GM15510 (cell line): Measurements from ENCODE around the gene ZNRF1.

Experiments
- POLR2A ChIP-seq: IDR thresholded peaks from 3 replicates; pipeline ENCODE4 v1.6.1; 2011; ENCODE audit warnings: borderline replicate concordance; ENCODE audit not compliant: insufficient read length; ENCODE audit errors: extremely low read depth

ZNRF1 gene

DNA sequence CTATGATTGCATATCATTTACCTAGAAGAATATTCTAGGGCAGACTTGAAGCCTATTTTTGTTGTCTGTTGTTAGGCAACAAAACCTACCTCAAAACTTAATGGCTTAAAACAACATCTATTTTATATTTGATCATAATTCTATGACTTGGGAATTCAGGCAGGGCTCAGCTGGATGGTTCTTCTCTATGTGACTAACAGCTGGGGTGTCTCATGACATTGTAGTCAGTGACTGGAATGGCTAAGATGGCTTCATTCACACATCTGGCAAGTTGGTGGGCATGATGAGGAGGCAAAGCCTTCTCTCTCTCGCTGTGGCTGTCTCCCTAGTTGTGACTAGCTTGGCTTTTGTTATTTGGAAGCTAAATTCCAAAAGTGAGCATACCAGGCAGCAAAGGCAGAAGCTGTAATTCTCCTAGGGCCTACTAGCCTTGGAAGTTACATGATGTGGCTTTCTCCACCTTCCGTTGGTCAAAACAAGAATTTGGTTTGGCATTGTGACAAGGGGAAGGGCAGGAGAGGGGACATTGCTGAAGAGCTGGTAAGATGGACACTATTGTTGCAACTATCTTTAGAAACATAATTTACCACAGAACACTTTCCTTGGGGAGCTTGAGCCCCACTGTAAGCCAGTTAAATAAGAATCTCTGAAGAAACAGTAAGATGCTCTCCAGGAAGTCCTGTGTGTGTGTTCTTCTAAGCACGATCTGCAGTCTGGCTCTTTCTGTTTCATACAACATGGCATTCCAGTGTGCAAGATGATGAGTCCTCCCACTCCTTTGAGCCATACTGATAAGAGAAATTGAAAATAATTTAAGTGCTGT is 39.4 kb downstream of the ZNRF1 start:
- no peak for TF ChIP-seq POLR2A

DNA sequence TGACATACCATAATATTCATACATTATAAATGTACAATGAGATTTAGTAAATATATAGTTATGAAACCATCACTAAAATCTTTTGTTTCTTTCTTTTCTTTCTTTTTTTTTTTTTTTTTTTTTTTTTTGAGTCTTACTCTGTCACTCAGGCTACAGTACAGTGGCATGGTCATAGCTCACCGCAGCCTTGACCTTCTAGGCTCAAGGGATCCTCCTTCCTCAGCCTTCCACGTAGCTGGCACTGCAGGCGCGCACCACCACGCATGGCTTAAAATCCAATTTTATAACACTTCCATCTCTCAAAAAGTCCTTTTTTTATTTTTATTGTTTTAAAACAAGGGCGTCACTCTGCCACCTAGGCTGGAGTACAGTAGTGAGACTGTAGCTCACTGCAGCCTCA is 41.1 kb downstream of the ZNRF1 start:
- no peak for TF ChIP-seq POLR2A

DNA sequence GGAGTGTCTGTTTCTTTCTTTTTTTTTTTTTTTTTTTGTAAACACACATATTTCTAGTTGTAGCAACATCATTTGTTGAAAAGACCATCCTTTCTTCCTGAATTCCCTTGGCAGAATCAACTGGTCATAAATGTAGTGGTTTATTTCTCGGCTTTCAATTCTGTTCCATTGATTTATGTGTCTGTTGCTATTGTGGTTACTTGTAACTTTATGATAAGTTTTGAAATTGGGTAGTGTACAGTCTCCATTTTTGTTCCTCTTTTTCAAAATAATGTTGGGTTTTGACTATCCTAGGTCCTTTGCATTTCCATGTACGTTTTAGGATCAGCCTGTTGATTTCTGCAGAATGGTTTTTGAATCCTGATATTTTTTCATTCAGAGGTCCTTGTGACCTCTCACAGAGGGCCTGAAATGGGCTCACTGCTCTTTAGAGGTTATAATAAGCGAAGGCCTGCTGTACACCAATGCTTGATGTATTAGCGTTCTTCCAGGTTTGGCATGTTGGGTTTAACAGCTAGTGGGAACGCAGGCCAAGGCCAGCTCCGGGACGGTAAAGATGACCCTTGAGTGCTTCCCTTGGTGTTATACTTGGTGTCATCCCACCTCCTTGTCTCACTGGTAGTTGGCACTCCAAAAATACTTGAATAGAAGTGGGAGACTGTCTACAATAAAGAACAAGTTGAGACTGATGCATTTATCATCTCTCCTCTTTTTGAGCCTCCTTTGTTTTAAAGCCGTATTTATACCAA is 43.8 kb downstream of the ZNRF1 start:
- no peak for TF ChIP-seq POLR2A

DNA sequence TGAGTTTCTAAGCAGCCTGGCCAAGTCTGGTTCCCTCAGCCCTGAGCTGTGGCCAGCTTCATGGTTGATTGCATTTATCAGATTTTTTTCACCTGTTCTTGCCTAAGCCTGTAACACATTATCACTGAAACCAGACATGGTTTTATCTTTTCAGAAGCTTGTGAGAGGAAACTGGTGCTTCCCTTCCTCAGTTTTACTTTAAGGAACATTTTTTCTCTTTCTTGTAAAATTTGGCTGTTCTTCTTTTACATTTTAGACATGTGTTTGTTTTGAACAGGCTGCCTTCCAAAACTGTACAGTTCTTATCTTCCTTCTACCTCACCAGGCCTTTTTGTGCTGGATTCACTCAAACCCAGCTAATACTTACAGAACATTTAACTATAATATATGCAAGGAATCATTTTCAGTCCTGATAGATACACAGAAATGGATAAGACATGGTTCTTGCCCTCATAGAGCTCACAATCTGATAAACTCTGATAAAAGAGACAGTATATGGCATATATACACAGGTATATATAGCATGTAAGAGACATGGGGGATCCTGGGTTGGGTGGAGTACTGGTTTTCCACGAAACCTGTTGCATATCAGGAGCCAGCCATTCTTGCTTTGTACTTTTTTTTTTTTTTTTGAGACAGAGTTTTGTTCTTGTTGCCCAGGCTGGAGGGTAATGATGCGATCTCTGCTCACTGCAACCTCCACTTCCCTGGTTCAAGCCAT is 44.5 kb downstream of the ZNRF1 start:
- no peak for TF ChIP-seq POLR2A

DNA sequence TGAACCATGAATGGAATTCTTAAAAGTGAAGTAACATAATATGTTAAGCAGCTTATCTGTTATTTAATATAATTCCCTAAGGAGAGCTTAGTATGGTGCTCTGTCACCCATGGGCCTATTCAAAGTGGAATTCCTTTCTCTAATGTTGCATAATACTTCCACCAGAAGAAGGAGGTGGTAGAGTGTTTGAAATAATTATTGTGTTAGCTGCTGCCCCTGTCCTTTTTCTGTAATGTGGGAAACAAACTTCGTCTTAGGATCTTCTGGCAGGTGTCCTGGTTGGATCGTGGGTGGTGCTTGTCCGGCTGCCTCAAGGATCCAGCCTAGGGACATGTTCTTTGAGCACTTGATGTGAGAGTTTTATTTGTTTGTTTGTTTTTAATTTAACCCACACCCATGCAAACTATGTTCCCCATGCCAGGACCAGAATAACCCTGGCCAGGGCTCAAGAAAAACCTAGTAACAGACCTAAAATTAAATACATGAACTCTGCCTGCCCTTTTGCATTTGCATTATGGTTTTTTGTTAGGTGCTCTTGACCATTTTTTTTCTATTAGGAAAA is 46.1 kb downstream of the ZNRF1 start:
- no peak for TF ChIP-seq POLR2A

DNA sequence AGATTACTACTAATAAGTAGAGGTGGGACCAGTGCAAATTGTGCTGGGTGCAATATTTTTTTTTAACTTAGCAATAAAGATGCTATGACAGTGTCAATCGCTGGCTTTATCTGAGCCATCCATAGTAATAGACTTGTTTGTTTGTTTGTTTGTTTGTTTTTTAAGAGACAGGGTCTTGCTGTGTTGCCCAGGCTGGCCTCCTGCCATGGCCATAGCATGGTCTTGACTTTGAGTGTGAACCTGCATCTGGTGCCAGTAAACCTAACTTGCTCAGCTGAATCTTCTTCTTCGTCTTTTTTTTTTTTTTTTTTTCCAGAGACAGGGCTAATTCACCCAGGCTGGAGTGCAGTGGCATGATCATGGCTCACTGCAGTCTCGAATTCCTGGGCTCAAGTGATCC is 46.6 kb downstream of the ZNRF1 start:
- TF ChIP-seq POLR2A: no peak

DNA sequence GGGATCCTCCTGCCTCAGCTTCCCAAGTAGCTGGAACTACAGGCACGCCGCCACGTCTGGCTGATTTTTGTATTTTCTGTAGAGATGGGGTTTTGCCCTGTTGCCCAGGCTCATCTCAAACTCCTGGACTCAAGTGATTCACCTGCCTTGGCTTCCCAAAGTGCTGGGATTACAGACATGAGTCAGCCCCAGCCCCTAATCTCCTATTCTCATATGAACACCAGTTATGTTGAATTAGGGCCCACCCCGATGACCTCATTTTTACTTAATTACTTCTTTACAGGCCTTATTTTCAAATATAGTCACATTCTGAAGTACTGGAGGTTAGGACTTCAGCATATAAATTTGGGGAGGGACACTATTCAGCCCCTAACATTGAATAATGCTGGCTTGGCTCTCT is 49.2 kb downstream of the ZNRF1 start:
- TF ChIP-seq POLR2A: no peak

DNA sequence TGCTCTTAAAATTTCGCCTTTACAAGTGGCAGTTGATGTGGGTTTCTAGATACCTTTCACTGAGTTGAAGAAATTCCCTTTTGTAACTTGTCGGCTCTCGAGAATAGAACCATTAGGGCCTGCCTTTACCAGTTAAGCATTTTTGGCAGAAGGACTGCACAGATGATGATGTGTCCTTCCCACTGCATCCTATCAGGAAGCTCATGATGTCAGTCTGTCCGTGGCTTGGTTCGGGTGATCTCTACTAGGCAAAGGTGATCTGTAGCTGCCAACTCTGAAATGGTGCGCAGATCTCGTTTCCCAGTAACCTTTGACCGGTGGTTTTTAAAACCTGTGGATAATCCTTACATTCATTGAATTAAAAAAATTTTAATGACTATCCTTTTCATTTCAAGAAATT is 49.7 kb downstream of the ZNRF1 start:
- TF ChIP-seq POLR2A: no peak

DNA sequence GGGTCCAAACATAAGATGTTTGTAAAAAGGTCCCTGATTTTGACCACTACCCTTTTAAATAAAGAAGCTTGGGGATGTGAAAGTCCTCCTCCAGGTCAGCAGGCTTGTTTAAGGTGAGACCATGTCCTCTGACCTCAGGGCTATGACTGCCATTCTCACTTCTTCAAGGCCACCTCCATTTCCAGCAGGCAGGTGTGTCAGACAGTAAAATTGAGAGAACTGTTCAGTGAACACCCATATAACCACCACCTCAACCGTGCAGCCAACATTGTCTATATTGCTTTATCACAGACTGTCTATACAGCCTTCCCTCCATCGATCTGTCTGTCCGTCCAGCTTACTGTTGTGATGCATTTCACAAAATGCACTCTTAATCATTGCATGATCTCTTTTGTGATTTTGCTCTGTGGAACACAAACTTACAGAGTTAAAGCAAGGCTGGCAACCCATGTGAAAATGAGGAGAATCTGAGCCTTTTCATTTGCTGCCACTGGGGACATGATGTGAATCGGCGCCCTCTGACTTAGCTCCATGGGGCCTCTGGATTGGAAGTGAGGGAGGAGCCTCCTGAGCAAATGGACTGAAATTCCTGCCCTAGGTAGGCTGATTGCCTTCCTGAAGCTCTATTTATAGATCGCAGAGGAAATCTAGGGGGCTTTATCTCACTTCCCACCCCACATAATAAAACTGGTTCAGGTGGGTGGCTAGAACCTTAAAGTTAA is 53.8 kb downstream of the ZNRF1 start:
- no peak for TF ChIP-seq POLR2A

DNA sequence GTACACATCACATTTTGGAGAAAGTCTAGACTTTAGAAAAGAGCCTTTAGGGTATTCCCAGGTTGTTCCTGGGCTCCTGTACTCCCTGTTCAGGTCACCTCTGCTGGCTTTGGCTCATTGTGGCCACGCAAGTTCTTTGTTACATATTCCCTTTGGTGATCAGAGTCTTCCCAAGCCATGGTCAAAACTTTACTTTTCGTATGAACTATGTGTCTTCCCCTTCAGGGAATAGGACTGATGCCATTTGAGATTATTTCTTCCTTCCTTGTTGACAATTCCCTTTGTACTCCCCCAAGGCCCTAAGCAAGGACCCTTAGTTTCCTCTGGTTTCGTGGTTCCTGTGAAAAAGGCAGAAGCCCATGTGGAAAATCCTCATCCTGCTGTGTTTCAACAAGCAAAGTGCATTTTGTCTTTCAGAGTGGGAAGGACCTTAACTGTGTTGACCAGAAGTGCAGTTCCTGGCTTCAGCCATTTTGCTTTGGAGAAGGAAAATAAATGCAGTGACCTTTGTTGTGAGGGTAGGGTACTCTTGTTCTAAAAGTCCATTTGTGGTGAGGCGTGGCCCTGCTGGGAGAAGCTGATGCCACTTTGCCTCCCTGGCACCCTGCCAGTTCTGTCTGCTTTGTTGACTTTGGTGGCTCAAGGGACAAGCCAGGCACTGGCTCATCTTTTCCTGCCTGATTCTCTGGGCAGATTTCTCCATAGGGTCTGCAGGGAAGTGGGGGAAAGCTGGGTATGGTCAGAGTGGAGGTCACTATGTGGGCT is 55.1 kb downstream of the ZNRF1 start:
- no peak for TF ChIP-seq POLR2A

DNA sequence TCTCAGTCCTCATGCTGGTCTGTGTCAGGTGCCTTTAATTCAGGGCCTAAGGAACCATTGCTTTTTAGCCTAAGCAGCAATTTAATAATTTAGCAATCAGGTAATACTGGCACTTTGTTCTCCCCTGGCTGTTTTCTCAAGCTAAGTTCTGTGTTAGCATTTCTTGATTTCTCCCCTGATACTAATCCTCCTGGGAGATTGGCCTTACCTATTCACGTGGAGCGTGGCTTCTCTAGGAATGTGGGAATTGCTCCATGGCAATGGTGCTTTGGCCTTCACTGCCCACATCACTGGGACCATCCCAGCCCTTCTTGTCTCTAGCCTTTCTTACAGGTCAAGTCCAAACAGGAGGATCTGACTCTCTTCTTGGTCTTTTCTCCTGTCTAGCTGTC is 55.7 kb downstream of the ZNRF1 start:
- TF ChIP-seq POLR2A: no peak

DNA sequence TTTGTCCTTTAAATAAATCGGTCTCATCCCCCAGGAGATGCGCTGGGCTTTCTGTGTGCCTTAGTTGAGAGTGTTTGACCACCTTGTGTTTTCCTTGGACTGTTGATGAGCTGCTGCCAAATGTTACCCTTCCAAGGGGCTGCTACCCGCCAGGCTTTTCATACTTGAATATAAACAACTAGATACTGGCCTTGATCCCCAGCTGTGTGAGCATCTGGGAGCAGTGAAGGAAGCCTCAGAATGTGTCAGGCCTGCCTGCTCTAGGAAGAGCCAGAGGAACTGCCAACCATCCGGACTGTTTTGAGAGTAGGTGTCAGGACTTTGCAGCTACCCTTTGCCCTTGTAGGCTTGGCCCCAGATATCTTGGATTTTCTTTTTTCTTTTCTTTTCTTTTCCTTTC is 60.0 kb downstream of the ZNRF1 start:
- TF ChIP-seq POLR2A: no peak

DNA sequence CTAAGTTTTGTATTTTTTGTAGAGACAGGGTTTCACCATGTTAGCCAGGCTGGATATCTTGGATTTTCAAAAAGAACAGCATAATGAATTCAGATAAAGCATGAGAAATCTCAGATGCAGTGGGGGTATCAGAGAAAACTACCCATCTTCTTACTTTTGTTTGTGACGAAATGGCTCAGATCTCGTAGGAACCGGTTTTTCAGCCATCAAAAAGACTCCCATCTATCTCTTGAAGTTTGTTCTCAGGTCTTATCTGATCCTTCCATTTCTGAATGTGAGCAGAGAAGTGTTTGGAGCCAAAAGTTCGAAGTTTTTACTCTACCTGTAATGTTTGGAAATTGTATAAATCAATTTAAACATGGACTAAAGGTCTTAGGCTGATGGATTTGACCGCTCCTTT is 60.6 kb downstream of the ZNRF1 start:
- no peak for TF ChIP-seq POLR2A

DNA sequence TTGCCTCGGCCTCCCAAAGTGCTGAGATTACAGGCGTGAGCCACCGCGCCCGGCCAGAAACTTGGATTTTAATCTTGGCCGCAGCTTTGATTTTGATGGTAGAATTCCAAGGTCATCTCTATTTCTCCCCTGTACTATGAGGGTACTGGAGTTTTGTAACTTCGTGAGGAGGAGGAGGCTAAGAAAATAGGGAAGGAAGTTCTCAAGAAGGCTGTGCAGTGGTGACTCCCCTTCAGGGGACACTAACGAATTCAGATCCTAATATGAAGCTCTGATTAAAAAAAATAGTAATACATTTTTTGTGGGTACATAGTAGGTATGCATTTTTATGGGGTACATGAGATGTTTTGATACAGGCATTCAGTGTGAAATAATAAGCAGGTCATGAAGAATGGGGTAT is 61.9 kb downstream of the ZNRF1 start:
- no peak for TF ChIP-seq POLR2A

DNA sequence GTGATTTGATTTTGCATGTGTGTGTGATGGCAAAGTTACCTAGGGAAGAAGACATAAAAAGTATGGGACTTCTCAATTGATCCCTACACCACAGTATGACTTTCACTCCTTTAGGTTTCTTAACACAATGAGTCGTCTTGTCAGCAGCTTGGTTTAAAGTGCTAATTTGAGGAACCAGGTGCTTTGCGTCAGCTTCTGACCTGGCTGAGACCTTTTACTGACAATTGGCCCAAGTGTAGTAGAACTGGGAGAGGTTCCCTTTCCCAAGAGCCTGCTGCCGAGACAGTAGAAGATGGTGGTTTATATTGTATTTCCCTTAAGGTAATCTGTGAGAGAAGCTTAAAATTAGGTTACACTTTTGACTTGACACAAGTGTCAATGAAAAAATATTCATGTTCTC is 62.8 kb downstream of the ZNRF1 start:
- no peak for TF ChIP-seq POLR2A
